ENCODE results near the gene RAB44.
"Not testable (repeated sequence)": the region's sequence is repeated elsewhere in the genome, so short reads cannot be mapped to it uniquely, and the experiment has no call there.

Gene RAB44

GRCh38 chr6:36722879-36723278 is 25.3 kb downstream of the RAB44 start:
- no peak for DNase-seq (ENCODE audit: low spot score)
- TF ChIP-seq CTCF (IDR thresholded peaks at IDR 0.05; ENCODE audit: extremely low read depth, missing control alignments): no peak

GRCh38 chr6:36723992-36724391 is 26.4 kb downstream of the RAB44 start:
- DNase-seq (ENCODE audit: low spot score): not testable (repeated sequence)

GRCh38 chr6:36724514-36725390 is 27.1 kb downstream of the RAB44 start:
- DNase-seq (ENCODE audit: low spot score): peak; percentile 77
- peak; percentile 55 for TF ChIP-seq CTCF (IDR thresholded peaks at IDR 0.05; ENCODE audit: extremely low read depth, missing control alignments)

- no peak for TF ChIP-seq CTCF (IDR thresholded peaks at IDR 0.05; ENCODE audit: extremely low read depth, missing control alignments)
- no peak for DNase-seq (ENCODE audit: low spot score)
These were observed 28.0 kb downstream of the RAB44 start for GRCh38 chr6:36725581-36725980.

- DNase-seq (ENCODE audit: low spot score): no peak
- TF ChIP-seq CTCF (IDR thresholded peaks at IDR 0.05; ENCODE audit: extremely low read depth, missing control alignments): no peak
These were observed 29.9 kb downstream of the RAB44 start for GRCh38 chr6:36727505-36728021.

GRCh38 chr6:36728289-36729160 is 30.9 kb downstream of the RAB44 start:
- DNase-seq (ENCODE audit: low spot score): no peak
- TF ChIP-seq CTCF (IDR thresholded peaks at IDR 0.05; ENCODE audit: extremely low read depth, missing control alignments): no peak

- no peak for DNase-seq (ENCODE audit: low spot score)
- TF ChIP-seq CTCF (IDR thresholded peaks at IDR 0.05; ENCODE audit: extremely low read depth, missing control alignments): no peak
These were observed 31.5 kb downstream of the RAB44 start for GRCh38 chr6:36729161-36729524.
